GM12801 (cell line): ENCODE measurements around the gene SHROOM1.

Source experiments
- CTCF ChIP-seq: IDR thresholded peaks from one replicate; pipeline ENCODE4 v1.5.1; 2011; ENCODE audit warnings: control low read depth; ENCODE audit not compliant: insufficient read length; ENCODE audit errors: extremely low read depth

Gene SHROOM1

DNA sequence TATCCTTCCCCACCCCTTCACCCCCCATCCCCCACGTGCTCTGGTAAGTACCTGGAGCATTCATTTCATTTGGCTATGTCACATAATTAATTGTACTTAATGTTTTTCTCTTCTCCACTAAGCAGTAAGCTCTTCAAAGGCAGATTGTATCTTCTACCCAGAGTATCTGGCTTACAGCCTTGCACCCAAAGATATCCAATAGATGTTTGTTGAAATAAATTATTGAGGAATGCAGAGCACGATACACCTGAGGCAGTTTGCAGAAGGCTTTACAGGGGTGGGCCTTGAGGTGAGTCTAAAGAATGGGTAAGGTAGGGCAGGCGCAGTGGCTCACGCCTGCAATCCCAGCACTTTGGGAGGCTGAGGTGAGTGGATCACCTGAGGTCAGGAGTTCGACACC is 19.8 kb downstream of the SHROOM1 start:
- TF ChIP-seq CTCF: no peak

GRCh38 chr5:132808866-132809265 is 21.6 kb downstream of the SHROOM1 start:
- no peak for TF ChIP-seq CTCF

DNA sequence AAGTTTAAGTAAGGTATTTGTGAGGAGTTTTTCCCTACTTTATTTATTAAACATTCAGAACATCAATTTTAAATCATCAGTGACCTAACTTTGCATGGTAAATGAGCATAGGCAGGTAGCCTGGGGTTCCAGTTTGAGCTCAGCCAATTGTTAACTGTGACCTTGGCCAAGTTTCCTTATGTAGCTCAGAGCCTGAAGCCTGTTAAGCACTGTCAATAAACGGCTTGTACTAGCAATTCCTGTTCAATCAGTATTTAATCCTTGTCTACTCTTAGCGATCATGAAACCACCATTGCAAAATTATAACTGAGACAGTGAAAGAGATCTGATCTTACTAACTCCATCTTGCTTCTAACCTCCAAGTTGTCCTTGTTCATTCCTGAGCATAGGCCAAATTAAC is 22.0 kb downstream of the SHROOM1 start:
- no peak for TF ChIP-seq CTCF

DNA sequence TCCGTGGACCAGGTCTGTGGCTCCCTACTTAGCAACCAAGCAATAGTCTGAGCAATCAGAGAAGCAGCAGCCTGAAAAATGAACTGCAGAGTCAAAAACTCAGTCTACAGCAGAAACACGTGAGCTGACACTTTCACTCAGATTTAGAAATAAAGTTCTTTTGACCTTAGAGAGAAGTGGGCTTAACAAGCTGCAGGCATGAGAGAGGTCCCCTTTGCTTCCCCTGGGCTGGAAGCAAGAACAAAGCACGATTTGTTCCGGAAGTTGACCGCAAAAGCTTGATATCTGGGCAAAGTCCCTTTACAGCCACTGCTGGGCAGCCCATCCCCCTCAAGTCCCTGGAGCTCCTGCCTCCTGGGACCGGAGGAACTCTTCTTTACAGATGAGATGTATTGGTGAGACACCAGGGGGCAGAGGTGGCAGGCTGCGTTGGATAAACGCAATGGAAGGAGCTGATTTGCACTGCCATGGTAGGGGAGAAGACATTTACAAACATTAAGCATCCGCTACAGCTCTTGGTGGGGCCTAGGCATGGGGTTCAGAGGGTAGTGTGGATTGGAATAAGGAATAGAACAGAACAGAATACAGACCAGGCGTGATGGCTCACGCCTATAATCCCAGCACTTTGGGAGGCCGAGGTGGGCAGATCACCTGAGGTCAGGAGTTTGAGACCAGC is 23.1 kb downstream of the SHROOM1 start:
- TF ChIP-seq CTCF: no peak

GRCh38 chr5:132802044-132802684 is 28.3 kb downstream of the SHROOM1 start:
- no peak for TF ChIP-seq CTCF

GRCh38 chr5:132800545-132800944 is 29.9 kb downstream of the SHROOM1 start:
- no peak for TF ChIP-seq CTCF

DNA sequence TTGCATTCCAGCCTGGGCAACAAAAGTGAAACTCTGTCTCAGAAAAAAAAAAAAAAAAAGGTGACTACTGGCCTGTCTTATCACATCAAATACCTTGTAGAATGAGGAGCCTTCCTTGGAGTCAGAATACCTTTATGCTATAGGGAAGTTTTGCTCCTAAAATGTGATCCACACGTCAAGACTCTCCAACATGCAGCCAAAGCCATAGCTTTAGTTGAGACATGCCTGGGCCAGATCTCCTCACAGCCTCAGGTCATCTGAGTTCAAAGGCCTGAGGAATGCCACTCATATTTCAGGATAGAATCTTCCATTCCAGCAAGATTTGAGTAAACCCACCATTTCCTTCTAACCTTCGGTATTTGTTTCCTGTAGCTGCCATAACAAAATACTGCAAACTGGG is 31.1 kb downstream of the SHROOM1 start:
- no peak for TF ChIP-seq CTCF
